ENCODE measurements around the gene DCAKD.

GRCh38 chr17:45036691-45037090, 14.7 kb downstream of the DCAKD start:
- TF ChIP-seq CTCF (IDR thresholded peaks at IDR 0.05; ENCODE audit: poor library complexity) (no peak), EZH2phosphoT487 (IDR thresholded peaks at IDR 0.05; ENCODE audit: low read depth, severe bottlenecking, unreplicated experiment) (no peak)
